Neural cell (in vitro differentiated cells): ENCODE measurements around the gene RCN2. TPM values are rescaled to one million over a fixed set of nuclear protein-coding genes. Genes with fewer than 3 reads are reported as not detected.

Experiments
- H2AFZ ChIP-seq: fragments of 200-600, 300-800 bp; sonication (generic), shearing (Covaris generic); 2 replicates; pipeline ENCODE4 v1.6.0; 2014; ENCODE audit warnings: low read depth, mild to moderate bottlenecking, antibody characterized with exemption, low read length, moderate library complexity
- H3F3A ChIP-seq: fragments of 200-600 bp; shearing (Covaris generic); 2 replicates; pipeline ENCODE4 v1.6.1; 2016; ENCODE audit warnings: mild to moderate bottlenecking, moderate library complexity, mixed read lengths, antibody characterized with exemption, low read length; ENCODE audit not compliant: insufficient read depth, poor library complexity, severe bottlenecking
- H3K27ac ChIP-seq: fragments of 200-600, 300-800 bp; sonication (generic), shearing (Covaris generic); 2 replicates; pipeline ENCODE4 v1.5.1; 2014; ENCODE audit warnings: mild to moderate bottlenecking, low read length, moderate library complexity
- H3K27me3 ChIP-seq: fragments of 300-800, 200-600 bp; sonication (generic), shearing (Covaris generic); 2 replicates; pipeline ENCODE4 v1.6.0; 2014; ENCODE audit warnings: mild to moderate bottlenecking, low read depth, low read length, moderate library complexity; ENCODE audit not compliant: insufficient read depth
- H3K36me3 ChIP-seq: fragments of 300-800, 200-600 bp; sonication (generic), shearing (Covaris generic); 2 replicates; pipeline ENCODE4 v1.5.1; 2014; ENCODE audit warnings: mild to moderate bottlenecking, antibody characterized with exemption, low read length, moderate library complexity; ENCODE audit not compliant: insufficient read depth
- H3K4me2 ChIP-seq: fragments of 300-800, 200-600 bp; sonication (generic), shearing (Covaris generic); 2 replicates; pipeline ENCODE4 v1.6.0; 2014; ENCODE audit warnings: mild to moderate bottlenecking, low read length
- H3K4me3 ChIP-seq: fragments of 300-800, 200-600 bp; sonication (generic), shearing (Covaris generic); 2 replicates; pipeline ENCODE4 v1.5.1; 2014; ENCODE audit warnings: mild to moderate bottlenecking, low read length, moderate library complexity
- H3K79me2 ChIP-seq: fragments of 200-600 bp; shearing (Covaris generic); replicated peaks from 2 replicates; pipeline ENCODE4 v1.6.0; 2014; ENCODE audit warnings: mild to moderate bottlenecking, low read length, moderate library complexity; ENCODE audit not compliant: insufficient read depth
- H3K9ac ChIP-seq: fragments of 300-800, 200-600 bp; sonication (generic), shearing (Covaris generic); 2 replicates; pipeline ENCODE4 v1.6.1; 2016; ENCODE audit warnings: mild to moderate bottlenecking, low read length, mixed read lengths
- H3K9me2 ChIP-seq: fragments of 200-600 bp; shearing (Covaris generic); 2 replicates; pipeline ENCODE4 v1.6.1; 2016; ENCODE audit warnings: mild to moderate bottlenecking, low read length, mixed read lengths; ENCODE audit not compliant: insufficient read depth
- H3K9me3 ChIP-seq: fragments of 200-600, 300-800 bp; sonication (generic), shearing (Covaris generic); 2 replicates; pipeline ENCODE4 v1.6.1; 2016; ENCODE audit warnings: mild to moderate bottlenecking, mixed run types, low read length, moderate library complexity, mixed read lengths
- H4K20me1 ChIP-seq: fragments of 200-600 bp; shearing (Covaris generic); 2 replicates; pipeline ENCODE4 v1.6.1; 2016; ENCODE audit warnings: mild to moderate bottlenecking, mixed run types; ENCODE audit not compliant: insufficient read depth
- EP300 ChIP-seq: fragments of 450-650 bp; conservative IDR thresholded peaks from 2 replicates; pipeline ENCODE4 v1.6.1; 2014; ENCODE audit warnings: antibody characterized with exemption, mild to moderate bottlenecking, moderate library complexity; ENCODE audit not compliant: poor library complexity, severe bottlenecking
- EZH2 ChIP-seq: fragments of 200-600, 300-800 bp; shearing (Covaris generic), sonication (generic); IDR thresholded peaks from 2 replicates; pipeline ENCODE4 v1.6.1; 2014; ENCODE audit warnings: antibody characterized with exemption, low read length, borderline replicate concordance, mild to moderate bottlenecking; ENCODE audit not compliant: insufficient read depth, poor library complexity, severe bottlenecking
- MXI1 ChIP-seq: fragments of 450-650 bp; conservative IDR thresholded peaks from 2 replicates; pipeline ENCODE4 v1.6.1; 2014; ENCODE audit warnings: antibody characterized with exemption, mild to moderate bottlenecking; ENCODE audit not compliant: poor library complexity, severe bottlenecking
- POLR2AphosphoS5 ChIP-seq: IDR thresholded peaks from 2 replicates; pipeline ENCODE4 v1.6.1; 2012
- RAD21 ChIP-seq: fragments of 450-650 bp; conservative IDR thresholded peaks from 2 replicates; pipeline ENCODE4 v1.6.1; 2014; ENCODE audit warnings: antibody characterized with exemption, mild to moderate bottlenecking, moderate library complexity
- SMC3 ChIP-seq: fragments of 450-650 bp; conservative IDR thresholded peaks from 2 replicates; pipeline ENCODE4 v1.6.1; 2014; ENCODE audit warnings: antibody characterized with exemption, mild to moderate bottlenecking, moderate library complexity; ENCODE audit not compliant: poor library complexity
- TAF1 ChIP-seq: IDR thresholded peaks from 2 replicates; pipeline ENCODE4 v1.6.1; 2012; ENCODE audit warnings: low read depth
- polyA plus RNA-seq: library from polyadenylated mRNA; depleted of rRNA; stranded (reverse); fragments of >200 nt; gene quantifications from 2 replicates; pipeline ENCODE4 v1.2.3, GENCODE V29; 2014
- TF ChIP-seq, protein P1 (sequence below): IDR thresholded peaks from 2 replicates; pipeline ENCODE4 v1.6.1; 2012; ENCODE audit warnings: borderline replicate concordance
- TF ChIP-seq, protein P2 (sequence below): fragments of 450-650 bp; IDR thresholded peaks from 2 replicates; pipeline ENCODE4 v1.5.1; 2014; ENCODE audit warnings: antibody characterized with exemption, mild to moderate bottlenecking, moderate library complexity; ENCODE audit not compliant: poor library complexity, severe bottlenecking

The RCN2 gene
- polyA plus RNA-seq, 1 donor from 2014 or later: 400 TPM

DNA sequence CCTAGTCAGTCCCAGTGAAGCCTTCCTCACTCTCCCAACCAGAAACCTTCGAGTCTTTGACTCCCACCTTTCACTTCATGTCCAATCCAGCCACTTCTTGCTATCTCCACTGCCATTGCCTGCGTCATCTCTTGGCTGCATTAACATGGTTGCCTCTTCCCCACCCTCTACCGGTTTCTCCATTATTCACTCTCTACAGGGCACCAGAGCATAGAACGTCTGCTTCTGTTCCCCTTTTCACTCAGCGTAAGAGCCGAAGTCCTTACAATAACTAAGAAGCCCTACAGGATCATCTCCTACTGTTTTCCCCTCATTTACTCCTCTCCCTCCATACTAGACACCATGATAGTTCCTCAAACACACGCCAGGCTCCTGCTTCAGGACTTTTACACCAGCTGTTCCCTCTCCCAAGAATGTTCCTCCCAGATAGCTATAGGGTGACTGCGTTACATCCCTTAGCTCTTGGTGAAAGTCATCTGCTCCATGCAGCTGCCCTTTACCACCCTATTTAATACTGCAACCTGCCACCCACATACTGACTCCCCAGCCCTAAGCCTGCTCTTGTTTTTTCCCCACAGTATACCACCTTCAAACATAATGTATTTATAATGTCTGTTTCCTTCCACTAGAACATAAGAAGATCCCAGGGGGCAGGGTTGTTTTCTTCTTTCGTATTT lies 30.9 kb downstream of the RCN2 start:
- no peaks in the 10 kb centered on the region for H3K27me3 ChIP-seq
- no peaks in the 10 kb centered on the region for H3K9me3 ChIP-seq
- no peaks in the 10 kb centered on the region for H3F3A ChIP-seq
- H2AFZ ChIP-seq: no peak overlapping the region
- H3K9me2 ChIP-seq: no peaks in the 10 kb centered on the region
- H3K4me3 ChIP-seq: no peak overlapping the region
- H3K4me2 ChIP-seq: no peak overlapping the region
- H4K20me1 ChIP-seq: no peaks in the 10 kb centered on the region
- no peaks in the 10 kb centered on the region for H3K79me2 ChIP-seq
- TF ChIP-seq RAD21: no peak
- TF ChIP-seq TAF1: no peak
- TF ChIP-seq EZH2: no peak
- TF ChIP-seq, protein P1, sequence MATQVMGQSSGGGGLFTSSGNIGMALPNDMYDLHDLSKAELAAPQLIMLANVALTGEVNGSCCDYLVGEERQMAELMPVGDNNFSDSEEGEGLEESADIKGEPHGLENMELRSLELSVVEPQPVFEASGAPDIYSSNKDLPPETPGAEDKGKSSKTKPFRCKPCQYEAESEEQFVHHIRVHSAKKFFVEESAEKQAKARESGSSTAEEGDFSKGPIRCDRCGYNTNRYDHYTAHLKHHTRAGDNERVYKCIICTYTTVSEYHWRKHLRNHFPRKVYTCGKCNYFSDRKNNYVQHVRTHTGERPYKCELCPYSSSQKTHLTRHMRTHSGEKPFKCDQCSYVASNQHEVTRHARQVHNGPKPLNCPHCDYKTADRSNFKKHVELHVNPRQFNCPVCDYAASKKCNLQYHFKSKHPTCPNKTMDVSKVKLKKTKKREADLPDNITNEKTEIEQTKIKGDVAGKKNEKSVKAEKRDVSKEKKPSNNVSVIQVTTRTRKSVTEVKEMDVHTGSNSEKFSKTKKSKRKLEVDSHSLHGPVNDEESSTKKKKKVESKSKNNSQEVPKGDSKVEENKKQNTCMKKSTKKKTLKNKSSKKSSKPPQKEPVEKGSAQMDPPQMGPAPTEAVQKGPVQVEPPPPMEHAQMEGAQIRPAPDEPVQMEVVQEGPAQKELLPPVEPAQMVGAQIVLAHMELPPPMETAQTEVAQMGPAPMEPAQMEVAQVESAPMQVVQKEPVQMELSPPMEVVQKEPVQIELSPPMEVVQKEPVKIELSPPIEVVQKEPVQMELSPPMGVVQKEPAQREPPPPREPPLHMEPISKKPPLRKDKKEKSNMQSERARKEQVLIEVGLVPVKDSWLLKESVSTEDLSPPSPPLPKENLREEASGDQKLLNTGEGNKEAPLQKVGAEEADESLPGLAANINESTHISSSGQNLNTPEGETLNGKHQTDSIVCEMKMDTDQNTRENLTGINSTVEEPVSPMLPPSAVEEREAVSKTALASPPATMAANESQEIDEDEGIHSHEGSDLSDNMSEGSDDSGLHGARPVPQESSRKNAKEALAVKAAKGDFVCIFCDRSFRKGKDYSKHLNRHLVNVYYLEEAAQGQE: no peak
- TF ChIP-seq, protein P2, sequence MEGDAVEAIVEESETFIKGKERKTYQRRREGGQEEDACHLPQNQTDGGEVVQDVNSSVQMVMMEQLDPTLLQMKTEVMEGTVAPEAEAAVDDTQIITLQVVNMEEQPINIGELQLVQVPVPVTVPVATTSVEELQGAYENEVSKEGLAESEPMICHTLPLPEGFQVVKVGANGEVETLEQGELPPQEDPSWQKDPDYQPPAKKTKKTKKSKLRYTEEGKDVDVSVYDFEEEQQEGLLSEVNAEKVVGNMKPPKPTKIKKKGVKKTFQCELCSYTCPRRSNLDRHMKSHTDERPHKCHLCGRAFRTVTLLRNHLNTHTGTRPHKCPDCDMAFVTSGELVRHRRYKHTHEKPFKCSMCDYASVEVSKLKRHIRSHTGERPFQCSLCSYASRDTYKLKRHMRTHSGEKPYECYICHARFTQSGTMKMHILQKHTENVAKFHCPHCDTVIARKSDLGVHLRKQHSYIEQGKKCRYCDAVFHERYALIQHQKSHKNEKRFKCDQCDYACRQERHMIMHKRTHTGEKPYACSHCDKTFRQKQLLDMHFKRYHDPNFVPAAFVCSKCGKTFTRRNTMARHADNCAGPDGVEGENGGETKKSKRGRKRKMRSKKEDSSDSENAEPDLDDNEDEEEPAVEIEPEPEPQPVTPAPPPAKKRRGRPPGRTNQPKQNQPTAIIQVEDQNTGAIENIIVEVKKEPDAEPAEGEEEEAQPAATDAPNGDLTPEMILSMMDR: no peak
- no peak for TF ChIP-seq SMC3
- TF ChIP-seq MXI1: no peak
- no peak for TF ChIP-seq EP300
- TF ChIP-seq POLR2AphosphoS5: no peak
- H3K9ac ChIP-seq: no peak overlapping the region
- H3K27ac ChIP-seq: no peak overlapping the region
- no peaks in the 10 kb centered on the region for H3K36me3 ChIP-seq

DNA sequence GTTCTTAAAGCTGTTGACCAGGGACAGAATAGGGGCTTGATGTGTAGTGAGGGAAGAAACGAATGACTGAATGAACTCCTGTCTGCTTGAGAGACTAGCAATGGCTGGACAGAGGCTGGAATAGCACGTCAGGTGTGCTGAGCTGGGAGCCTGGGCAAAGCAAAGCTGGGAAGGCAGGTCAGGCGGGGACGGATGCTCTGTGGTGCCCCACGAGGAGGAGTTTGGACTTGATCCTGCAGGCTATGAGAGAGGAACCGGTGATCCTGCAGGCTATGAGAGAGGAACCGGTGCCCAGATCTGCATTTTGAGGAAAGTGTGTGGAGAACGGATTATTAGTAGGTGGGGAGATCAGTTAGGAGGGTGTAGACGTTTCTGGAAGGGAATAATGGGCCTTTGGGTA lies 32.0 kb downstream of the RCN2 start:
- H3F3A ChIP-seq: no peaks in the 10 kb centered on the region
- no peak overlapping the region for H3K9ac ChIP-seq
- no peak overlapping the region for H2AFZ ChIP-seq
- no peaks in the 10 kb centered on the region for H3K36me3 ChIP-seq
- H3K9me3 ChIP-seq: no peaks in the 10 kb centered on the region
- no peaks in the 10 kb centered on the region for H3K9me2 ChIP-seq
- H3K4me2 ChIP-seq: no peak overlapping the region
- no peaks in the 10 kb centered on the region for H3K27me3 ChIP-seq
- H3K79me2 ChIP-seq: no peaks in the 10 kb centered on the region
- H3K4me3 ChIP-seq: no peak overlapping the region
- TF ChIP-seq EP300: no peak
- TF ChIP-seq EZH2: no peak
- TF ChIP-seq, protein P2: no peak
- TF ChIP-seq RAD21: no peak
- TF ChIP-seq SMC3: no peak
- no peak for TF ChIP-seq MXI1
- TF ChIP-seq POLR2AphosphoS5: no peak
- TF ChIP-seq, protein P1: no peak
- no peak for TF ChIP-seq TAF1
- H4K20me1 ChIP-seq: no peaks in the 10 kb centered on the region
- no peak overlapping the region for H3K27ac ChIP-seq
